Measurements from ENCODE around the gene SMIM32.
A peak's percentile ranks its signal among the peaks of the same experiment; 100 is the strongest.

SMIM32 gene

DNA sequence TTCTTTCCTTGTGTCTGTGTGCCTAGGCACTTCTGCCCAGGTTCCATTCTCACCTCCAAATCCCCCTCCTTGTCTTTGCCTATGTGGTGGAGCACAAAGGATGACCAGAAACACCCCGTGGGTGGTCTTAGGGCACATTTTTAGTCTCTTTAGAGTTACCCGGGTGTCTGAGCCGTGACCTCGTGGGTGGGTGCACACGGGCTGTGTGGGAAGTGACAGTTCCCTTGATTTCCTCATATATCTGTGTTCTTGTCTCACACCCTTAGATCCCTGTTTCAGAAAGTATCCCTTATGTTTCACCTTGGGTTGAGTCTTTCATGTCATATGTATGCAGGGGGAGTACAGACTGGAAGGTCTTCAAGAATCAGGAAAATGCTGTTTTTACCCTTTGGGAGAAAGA is 13.4 kb upstream of the SMIM32 start:
- DNase-seq: no peak

GRCh38 chr5:136205941-136206340 is 13.0 kb upstream of the SMIM32 start:
- DNase-seq: no peak

- no peak for DNase-seq
Observed at GRCh38 chr5:136205061-136205702, 12.2 kb upstream of the SMIM32 start.

DNA sequence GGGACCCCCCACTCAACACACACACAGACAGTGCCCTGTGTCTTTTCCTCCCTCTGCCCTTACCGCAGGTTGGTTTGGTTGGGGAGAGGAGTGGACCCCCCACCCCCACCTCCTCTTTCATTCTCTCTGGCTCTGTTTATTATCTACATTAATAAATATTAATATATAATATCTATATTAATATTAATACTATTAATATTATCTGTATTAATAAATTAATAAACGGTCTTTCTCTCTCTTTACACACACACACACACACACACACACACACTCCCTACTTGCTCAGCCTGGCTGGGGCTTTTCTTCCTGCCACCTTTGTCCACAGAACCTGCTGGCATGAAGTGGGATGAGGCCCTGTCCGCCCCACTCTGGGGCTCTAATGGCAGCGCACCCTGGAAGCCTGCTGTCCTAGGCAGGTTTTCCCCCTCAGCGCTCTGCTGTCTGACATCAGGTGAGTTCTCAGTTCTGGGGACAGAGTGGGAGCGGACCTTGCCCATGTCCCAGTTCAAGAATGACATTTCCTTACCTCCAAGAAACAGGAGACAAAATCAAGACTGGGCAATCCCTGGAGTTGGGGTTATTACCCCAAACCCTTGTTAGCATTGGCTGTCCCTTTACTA is 10.5 kb upstream of the SMIM32 start:
- no peak for DNase-seq

- no peak for DNase-seq
Observed at GRCh38 chr5:136202469-136203205, 9.7 kb upstream of the SMIM32 start.

DNA sequence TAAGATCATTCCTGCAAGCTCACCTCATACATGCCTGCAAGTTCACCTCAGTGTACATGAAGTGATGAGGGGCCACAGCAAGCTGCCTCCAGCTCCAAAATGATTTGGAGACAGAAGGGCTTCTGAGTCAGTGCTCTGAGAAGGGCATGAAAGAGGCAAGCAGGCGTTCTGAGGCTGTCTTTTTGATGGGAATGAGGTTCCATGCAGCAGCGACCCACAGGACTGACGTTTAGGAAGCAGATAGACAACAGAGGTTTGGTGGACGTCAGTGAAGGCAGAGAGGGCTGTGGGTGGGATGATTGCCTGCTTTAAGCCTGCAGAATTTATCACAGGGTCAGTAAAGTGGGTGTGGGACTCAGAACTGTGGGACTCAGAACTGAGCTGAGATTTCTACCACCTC is 8.9 kb upstream of the SMIM32 start:
- no peak for DNase-seq

DNA sequence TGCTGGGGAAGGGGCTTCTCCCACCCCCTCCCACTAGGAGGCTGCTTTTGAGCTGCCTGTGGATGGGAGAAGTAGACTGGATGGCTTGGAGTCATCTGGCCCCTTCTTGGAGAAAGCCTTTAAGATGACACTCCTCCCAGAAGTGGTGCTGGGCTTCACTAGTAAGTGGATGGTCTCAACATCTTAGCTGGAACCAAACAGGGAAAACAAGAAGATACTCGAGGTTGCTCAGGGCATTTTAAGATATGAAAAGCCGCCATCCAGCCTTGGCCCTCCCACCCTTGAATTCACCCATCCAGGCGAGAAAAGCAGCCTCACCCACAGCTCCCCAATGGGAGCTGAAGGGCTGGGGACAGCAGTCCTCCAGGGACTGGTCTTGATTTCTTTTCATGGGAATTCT is 7.8 kb upstream of the SMIM32 start:
- DNase-seq: no peak

- no peak for DNase-seq
Observed at GRCh38 chr5:136200130-136200529, 7.2 kb upstream of the SMIM32 start.

GRCh38 chr5:136199408-136199807 is 6.4 kb upstream of the SMIM32 start:
- DNase-seq: peak; percentile 41

DNA sequence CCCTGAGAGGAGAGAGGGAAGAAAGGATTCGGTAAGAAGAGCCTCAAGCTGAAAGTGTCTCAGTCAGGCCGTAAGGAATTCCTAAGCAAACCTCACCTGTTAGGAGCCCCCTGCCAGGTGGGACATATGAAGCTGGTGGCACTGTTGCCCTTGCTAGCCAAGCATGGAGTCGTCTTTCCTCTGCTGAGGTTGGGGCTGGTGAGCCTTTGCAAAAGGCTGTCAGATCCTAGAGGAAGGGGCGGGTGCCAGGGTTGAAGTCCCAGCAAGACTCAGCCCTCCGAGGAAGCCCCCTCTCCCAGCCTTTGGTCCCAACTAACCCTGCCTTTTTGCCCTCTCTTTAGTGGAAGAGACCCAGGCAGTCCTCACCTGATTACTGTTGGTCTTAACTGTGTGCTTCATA is 5.5 kb upstream of the SMIM32 start:
- DNase-seq: no peak

DNA sequence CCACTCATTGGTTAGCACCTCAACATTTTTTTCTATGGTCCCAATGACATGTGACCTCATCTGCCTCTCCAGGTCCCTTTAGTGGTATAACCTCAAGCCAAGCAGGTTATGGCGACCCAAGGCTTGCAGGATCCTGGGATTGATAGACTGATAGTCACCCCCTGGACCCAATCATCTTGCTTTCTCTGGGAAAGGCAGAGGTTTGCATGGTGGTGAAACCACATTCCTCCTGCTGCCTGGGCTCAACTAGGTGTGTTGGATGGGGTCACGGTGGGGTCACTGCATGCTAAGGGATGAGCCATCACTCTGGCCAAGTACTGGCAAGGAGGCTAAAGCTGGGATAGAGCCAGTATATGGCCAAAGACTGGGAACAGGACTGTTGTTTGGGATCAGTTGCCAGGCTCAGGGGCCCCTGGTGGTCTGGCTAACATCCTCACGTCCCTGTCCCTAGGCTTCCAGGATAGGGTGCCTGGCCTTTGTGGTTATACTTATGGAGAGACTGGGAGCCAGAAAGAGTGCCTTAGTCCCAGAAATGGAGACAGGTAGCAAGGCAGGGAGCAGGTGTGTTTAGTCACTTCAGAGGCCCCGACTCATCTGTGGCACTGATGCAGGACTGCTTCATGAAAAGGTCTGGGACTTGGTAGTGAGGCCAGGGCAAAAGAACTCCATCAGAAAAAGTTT is 4.6 kb upstream of the SMIM32 start:
- no peak for DNase-seq

DNA sequence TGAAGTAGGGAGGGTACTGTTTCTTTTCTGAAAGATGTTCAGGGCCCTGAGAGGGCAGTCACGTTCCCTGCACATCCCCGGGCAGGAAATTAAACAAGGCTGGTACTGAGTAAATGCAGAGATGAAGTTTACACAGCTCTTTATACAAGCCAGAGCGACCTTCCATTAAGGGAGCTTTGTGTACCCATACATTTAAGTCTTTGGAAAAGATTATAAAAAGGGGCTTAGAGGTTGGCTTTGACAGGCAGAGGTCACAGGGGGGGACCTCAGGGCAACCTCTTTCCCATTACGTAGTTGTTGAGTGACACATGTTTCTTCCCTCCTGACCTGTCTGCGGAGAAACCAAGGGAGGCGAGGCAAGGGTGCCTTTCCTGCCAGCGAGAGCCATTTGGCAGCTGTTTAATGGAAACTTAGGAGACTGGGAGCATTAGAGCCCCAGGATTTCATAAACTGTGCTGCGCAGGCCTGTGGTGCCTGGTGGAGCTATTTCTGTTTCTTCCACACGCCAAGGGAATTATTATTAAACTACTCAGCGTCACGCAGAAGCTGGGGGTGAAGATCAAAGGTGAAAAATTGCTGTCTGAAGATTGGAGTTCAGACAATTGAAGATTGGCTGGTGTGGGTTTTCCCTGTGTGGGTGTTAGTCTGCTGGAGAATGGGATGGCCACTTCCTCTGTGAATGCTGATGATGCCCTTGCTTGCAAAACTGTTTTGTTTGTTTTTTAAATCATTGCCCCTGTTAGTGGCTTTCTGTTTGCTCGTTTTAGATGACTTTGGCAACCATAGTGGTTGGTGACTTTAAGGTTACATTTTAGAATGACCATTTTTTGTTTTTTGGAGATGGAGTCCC is 3.2 kb upstream of the SMIM32 start:
- DNase-seq: no peak

- DNase-seq: no peak
Observed at GRCh38 chr5:136194576-136194975, 1.6 kb upstream of the SMIM32 start.

DNA sequence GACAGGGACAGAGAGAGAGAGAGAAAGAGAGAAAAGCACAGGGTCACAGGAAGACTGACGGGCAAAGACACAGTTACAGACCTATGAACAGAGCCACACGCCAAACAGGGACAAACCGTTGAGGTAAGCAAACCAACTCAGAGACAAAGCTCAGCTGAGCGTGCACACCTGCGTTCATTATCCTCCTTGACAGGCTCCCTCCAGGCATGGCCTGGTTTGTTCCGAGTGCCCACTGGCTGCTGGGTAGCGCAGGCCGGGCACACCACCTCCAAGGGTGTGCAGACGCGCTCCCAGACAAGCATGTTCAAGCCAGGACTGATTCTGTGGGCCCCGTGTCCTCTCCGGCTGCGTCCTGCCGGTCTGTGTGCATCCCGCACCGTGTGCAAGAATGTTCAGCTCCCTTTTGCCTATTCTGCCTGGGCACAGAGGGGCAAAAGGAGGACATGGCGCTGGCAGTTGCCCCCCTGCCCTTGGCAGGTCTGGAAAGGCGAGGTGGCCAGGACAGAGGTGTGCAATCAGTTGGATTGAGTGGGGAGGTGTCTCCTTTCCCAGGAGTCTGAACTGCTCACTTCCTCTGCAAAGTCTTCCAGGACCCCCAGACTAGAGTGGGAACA is 467 bp upstream of the SMIM32 start:
- no peak for DNase-seq

DNA sequence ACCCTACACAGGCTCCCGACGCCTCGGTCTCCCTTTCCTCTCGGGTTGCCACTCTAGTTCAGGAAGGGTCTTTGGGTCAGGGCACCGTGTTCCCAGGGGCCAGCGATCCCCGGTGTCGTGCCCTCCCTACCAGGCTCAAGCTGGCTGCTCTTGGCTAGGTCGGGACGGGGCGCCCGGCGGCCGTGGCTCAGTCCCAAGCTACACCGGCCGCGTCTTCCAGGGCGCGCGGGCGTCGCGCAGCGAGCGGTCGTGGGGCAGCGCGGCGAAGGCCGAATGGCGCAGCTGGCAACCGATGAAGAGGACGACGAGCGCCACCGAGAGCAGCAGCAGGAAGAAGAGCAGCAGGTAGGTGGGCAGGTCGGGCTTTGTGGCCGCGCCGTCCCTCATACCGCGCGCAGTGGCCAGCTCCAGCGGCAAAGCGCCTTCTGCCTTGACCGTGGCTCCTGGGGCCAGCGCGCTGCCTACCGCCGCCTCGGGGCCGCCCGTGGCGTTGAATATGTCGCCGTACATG is 892 bp downstream of the SMIM32 start:
- DNase-seq: no peak

- no peak for DNase-seq
Observed at GRCh38 chr5:136191304-136192014, 1.5 kb downstream of the SMIM32 start.

- DNase-seq: no peak
Observed at GRCh38 chr5:136190904-136191303, 2.1 kb downstream of the SMIM32 start.

DNA sequence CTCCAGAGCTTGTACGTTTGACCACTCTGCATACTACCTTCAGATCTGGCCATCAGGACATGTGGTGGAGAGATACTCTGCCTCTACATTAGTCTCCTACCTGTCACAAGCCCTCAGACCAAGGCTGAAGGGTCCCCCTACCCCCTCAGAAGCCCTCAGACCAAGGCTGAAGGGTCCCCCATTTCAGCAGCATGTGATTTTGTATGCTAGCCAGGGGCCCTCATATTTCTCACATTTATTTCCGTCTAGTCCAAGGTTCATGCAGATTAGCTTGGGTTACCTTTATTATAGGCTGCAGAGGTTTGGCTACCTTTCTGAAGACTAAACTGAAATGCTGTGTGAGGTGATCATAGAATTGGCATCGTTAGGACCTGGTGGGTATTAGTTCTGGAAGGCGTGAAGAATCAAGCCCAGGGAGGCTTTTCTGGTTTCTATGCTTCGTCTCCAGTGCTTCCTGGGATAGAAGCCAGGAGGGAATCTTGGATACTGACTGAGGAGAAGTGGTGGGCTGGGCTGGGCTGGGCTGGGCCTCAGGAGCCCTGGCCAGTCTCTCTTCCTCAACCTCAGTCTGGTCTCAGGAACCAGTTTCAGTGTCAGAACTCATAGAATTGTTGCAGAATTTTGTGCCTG is 2.8 kb downstream of the SMIM32 start:
- DNase-seq: no peak

GRCh38 chr5:136188859-136189258 is 4.1 kb downstream of the SMIM32 start:
- no peak for DNase-seq

DNA sequence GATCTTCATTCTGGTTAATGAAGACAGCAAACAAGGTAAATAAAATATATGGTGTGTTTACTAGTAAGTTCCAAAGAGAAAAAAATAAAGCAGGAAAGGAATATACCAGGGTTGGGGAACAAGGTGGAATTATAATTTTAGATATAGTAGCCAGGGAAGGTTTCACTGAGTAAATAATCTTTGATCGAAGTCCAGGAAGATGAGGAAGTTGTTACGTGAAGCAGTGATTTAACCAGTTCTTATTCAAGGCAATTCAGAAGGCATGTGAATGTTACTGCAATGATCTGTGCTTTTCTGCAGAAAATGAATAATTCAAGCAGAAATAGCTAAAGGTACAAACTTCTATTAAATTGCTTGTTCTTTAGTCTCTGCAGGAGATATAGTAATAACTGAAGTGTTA is 6.2 kb downstream of the SMIM32 start:
- DNase-seq: no peak
